Thymus (tissue), 11 donors: ENCODE measurements around the gene CFHR5. TPM values are rescaled to one million over a fixed set of nuclear protein-coding genes. Genes with fewer than 3 reads are reported as not detected.
"Not testable (repeated sequence)": the region's sequence is repeated elsewhere in the genome, so short reads cannot be mapped to it uniquely, and the experiment has no call there.

Experiments used
- DNase-seq, 9 donors: peaks; one replicate each; pipeline ENCODE4 v3.0.0-alpha.2; 2013; ENCODE audit warnings: low spot score in 9 of 9, low read depth in 6 of 9, missing footprints in 1 of 9
- H3K27ac ChIP-seq, 2 donors: one replicate each; pipeline ENCODE4 v1.5.1; 2013; ENCODE audit warnings: control low read depth in 1 of 2, low read depth in 1 of 2, low read length in 1 of 2, mild to moderate bottlenecking in 1 of 2, moderate library complexity in 1 of 2
- H3K27me3 ChIP-seq, 2 donors: one replicate each; pipeline ENCODE4 v1.5.1; 2013; ENCODE audit warnings: low read length in 1 of 2; ENCODE audit not compliant: control insufficient read depth in 2 of 2, insufficient read depth in 1 of 2
- H3K36me3 ChIP-seq, 2 donors: one replicate each; pipeline ENCODE4 v1.5.1; 2013; ENCODE audit warnings: low read length in 1 of 2, mild to moderate bottlenecking in 1 of 2, moderate library complexity in 1 of 2; ENCODE audit not compliant: control insufficient read depth in 2 of 2, insufficient read depth in 2 of 2
- H3K4me1 ChIP-seq, 2 donors: one replicate each; pipeline ENCODE4 v1.5.1; 2013; ENCODE audit warnings: low read length in 2 of 2; ENCODE audit not compliant: control insufficient read depth in 2 of 2, insufficient read depth in 2 of 2
- H3K4me3 ChIP-seq, 2 donors: one replicate each; pipeline ENCODE4 v1.5.1; 2013; ENCODE audit warnings: low read length in 2 of 2, control low read depth in 1 of 2, mild to moderate bottlenecking in 1 of 2
- H3K9me3 ChIP-seq, 2 donors: one replicate each; pipeline ENCODE4 v1.5.1; 2013; ENCODE audit warnings: low read length in 1 of 2, mild to moderate bottlenecking in 1 of 2; ENCODE audit not compliant: control insufficient read depth in 2 of 2, insufficient read depth in 1 of 2
- WGBS: extraction: QIAGEN DNeasy Blood & Tissue Kit; methylation state at CpG from one replicate; pipeline ENCODE4 v1.1.7; 2013; 5-methylcytosine and 5-hydroxymethylcytosine counted together
- polyA plus RNA-seq: library from polyadenylated mRNA; stranded (reverse); fragments of 200-250 nt; gene quantifications from one replicate; pipeline ENCODE4 v1.2.3, GENCODE V29; 2013
- total RNA-seq: library from RNA; stranded (reverse); fragments of 120-200 nt; gene quantifications from one replicate; pipeline ENCODE4 v1.2.4, GENCODE V29; 2013
- donor health status: healthy.

CFHR5 gene
- total and polyA plus RNA-seq, 2 donors, result not detected

DNA sequence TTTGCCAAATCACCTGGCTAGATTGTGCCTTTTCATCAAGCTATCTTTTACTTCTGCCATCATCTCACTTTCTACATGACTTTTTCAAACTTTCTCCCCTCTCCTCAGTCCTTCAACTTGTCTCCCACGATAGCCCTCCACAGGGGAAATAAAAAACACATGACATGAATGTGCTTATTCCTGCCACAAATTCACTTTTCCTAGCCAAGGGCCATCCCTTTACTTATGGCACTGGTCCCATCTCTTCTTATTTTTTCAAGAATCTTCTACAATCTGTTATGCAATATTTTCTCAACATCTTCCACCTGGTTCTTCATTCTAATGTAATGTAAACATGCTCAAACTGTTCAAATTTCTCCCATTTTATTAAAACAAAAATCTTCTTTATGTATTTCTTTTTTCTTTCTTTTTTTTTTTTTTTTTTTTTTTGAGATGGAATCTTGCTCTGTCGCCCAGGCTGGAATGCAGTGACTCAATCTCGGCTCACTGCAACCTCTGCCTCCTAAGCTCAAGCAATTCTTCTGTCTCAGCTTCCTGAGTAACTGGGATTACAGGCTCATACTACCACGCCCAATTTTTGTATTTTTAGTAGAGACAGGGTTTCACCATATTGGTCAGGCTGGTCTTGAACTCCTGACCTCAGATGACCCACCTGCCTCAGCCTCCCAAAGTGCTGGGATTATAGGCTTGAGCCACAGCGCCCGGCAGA is 57.4 kb downstream of the CFHR5 start:
- H3K9me3 ChIP-seq, result not testable (repeated sequence)
- WGBS, result 91% methylated on average over 6 of the region's 6 CpGs

GRCh38 chr1:197036861-197037260 is 59.5 kb downstream of the CFHR5 start:
- Histone ChIP-seq H3K4me1 (no peaks in the 10 kb centered on the region), H3K4me3 (no peak overlapping the region), H3K27me3 (no peaks in the 10 kb centered on the region), H3K36me3 (no peaks in the 10 kb centered on the region), H3K27ac (no peak overlapping the region), H3K9me3 (no peaks in the 10 kb centered on the region)
- 95% methylated on average over 3 of the region's 3 CpGs for WGBS
- DNase-seq, result no peak

More for the DNA sequence above, 57.4 kb downstream of the CFHR5 start:
- not testable (repeated sequence) for DNase-seq, H3K36me3 ChIP-seq, H3K4me3 ChIP-seq, H3K27ac ChIP-seq, H3K4me1 ChIP-seq, H3K27me3 ChIP-seq

DNA sequence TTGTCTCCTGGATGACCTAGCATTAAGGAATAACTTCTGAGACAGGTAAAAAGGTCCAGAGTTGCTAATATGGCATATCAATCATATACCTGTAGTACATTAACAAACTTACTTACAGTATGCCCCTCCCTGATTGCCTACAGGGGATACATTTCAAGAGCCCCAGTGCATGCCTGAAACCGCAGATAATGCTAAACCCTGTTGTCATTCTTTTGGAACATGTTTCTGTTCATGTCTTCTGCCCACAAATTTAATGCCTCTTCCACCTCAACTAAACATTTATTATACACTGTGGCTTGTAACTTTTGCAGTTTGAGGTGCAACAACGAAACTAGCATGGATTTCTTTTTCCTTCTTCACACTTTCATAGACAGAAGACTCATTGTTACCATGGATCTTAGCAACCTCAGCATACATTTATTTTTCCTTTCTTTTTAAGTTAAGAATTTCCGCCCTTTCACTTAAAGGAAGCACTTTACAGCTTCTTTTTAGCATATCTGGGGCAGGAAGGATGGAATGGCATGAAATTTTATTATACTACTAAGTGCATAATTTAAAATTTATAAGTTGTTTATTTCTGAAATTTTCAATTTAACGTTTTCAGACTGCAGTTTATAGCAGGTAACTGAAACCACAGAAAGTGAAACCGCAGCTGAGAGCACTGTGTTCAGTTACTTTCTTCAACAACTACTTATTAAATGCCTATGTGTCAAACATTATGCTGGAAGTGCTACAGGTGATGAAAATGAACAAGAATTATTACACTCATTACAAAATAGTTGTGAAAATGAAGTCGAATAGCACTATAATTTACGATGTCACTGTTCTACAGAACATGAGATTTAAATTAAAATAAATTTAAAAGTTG is 64.4 kb downstream of the CFHR5 start:
- Histone ChIP-seq H3K9me3 (no peaks in the 10 kb centered on the region), H3K27ac (no peak overlapping the region), H3K4me1 (no peaks in the 10 kb centered on the region), H3K36me3 (no peaks in the 10 kb centered on the region), H3K27me3 (no peaks in the 10 kb centered on the region), H3K4me3 (no peak overlapping the region)
- DNase-seq, result no peak
- WGBS, result 70% methylated on average over 7 of the region's 7 CpGs

DNA sequence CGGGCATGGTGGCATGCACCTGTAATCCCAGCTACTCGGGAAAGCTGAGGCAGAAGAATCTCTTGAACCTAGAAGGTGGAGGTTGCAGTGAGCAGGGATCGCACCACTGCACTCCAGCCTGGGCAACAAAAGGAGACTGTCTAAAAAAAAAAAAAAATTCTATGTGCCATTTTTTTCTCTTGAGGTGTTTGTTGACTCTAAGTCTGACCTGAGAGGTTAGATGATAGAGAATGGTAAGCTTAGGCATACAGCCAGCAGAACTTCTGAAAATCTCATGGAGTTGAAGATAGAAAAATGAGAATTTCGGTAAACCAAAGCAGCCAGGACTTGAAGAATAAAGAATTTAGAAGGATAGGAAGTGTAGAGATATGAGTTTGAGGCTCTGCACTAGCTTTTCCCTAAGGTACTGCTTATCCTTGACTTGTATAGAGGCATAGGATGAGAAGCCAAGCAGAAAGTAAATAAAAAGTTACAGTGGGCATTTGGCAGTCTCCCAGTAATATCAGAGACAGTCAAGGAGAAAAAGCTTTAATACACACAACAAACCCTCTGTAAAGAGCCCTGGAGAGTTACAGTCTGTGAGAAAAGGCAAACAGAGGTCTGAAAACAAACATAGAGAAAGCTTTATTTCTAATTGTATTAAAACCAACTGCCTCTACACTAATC is 65.5 kb downstream of the CFHR5 start:
- Histone ChIP-seq H3K36me3 (no peaks in the 10 kb centered on the region), H3K9me3 (no peaks in the 10 kb centered on the region), H3K4me3 (no peak overlapping the region), H3K27ac (no peak overlapping the region), H3K4me1 (no peaks in the 10 kb centered on the region), H3K27me3 (no peaks in the 10 kb centered on the region)
- DNase-seq, result no peak
- WGBS, result 82% methylated on average over 4 of the region's 4 CpGs

GRCh38 chr1:197049100-197049499 is 71.7 kb downstream of the CFHR5 start:
- H3K27ac ChIP-seq, result no peak overlapping the region

More at GRCh38 chr1:197049100-197049499, 71.7 kb downstream of the CFHR5 start:
- H3K27me3 ChIP-seq, result no peaks in the 10 kb centered on the region
- H3K4me3 ChIP-seq, result no peak overlapping the region
- no peaks in the 10 kb centered on the region for H3K36me3 ChIP-seq
- DNase-seq, result no peak
- no peaks in the 10 kb centered on the region for H3K4me1 ChIP-seq
- H3K9me3 ChIP-seq, result no peaks in the 10 kb centered on the region

Other genes with a start within 250 kb of the CFHR5 start
- gene CFHR3, start 202.7 kb upstream of the CFHR5 start, total RNA-seq, result not detected
- not detected for gene CFHR3, start 202.7 kb upstream of the CFHR5 start, polyA plus RNA-seq
- 1.3 TPM for gene CFHR1, start 157.8 kb upstream of the CFHR5 start, total RNA-seq
- 0.09 TPM for gene CFHR1, start 157.8 kb upstream of the CFHR5 start, polyA plus RNA-seq
- gene CFHR4, start 89.5 kb upstream of the CFHR5 start, total RNA-seq, result 0.19 TPM
- gene CFHR4, start 89.5 kb upstream of the CFHR5 start, polyA plus RNA-seq, result 0.07 TPM
- 0.09 TPM for gene CFHR2, start 33.8 kb upstream of the CFHR5 start, total RNA-seq
- not detected for gene CFHR2, start 33.8 kb upstream of the CFHR5 start, polyA plus RNA-seq
- gene F13B, start 89.7 kb downstream of the CFHR5 start, total RNA-seq, result under 0.01 TPM
- gene F13B, start 89.7 kb downstream of the CFHR5 start, polyA plus RNA-seq, result 0.05 TPM
- 39.7 TPM for gene ASPM, start 169.1 kb downstream of the CFHR5 start, total RNA-seq
- 9.6 TPM for gene ASPM, start 169.1 kb downstream of the CFHR5 start, polyA plus RNA-seq
- gene ZBTB41, start 223.7 kb downstream of the CFHR5 start, total RNA-seq, result 9.4 TPM
- 6.4 TPM for gene ZBTB41, start 223.7 kb downstream of the CFHR5 start, polyA plus RNA-seq